Thoracic aorta (tissue), 2 donors: Measurements from ENCODE around the gene PTPRG. TPM values are rescaled to one million over a fixed set of nuclear protein-coding genes. Genes with fewer than 3 reads are reported as not detected.

Experiments used
- ATAC-seq: fragments of 150-250 bp; one replicate; pipeline ENCODE4 v1.8.0; 2017; ENCODE audit warnings: low read depth; ENCODE audit not compliant: insufficient number of reproducible peaks, low FRiP score
- DNase-seq: peaks from one replicate; pipeline ENCODE4 v3.0.0-alpha.2; 2020; ENCODE audit warnings: low spot score
- H3K27ac ChIP-seq, 2 donors: fragments of 200-600 bp; sonication (generic); 1 replicate in 1 of 2; 2 replicates in 1 of 2; pipeline ENCODE4 v1.5.1; 2016; ENCODE audit warnings: mild to moderate bottlenecking in 2 of 2, moderate library complexity in 2 of 2
- H3K27me3 ChIP-seq: fragments of 200-600 bp; sonication (generic); replicated peaks from 2 replicates; pipeline ENCODE4 v1.6.0; 2016; ENCODE audit warnings: mild to moderate bottlenecking; ENCODE audit not compliant: insufficient read depth
- H3K36me3 ChIP-seq: fragments of 200-600 bp; sonication (generic); one replicate; pipeline ENCODE4 v1.5.1; 2016
- H3K4me1 ChIP-seq, 2 donors: fragments of 200-600 bp; sonication (generic); 1 replicate in 1 of 2; 2 replicates in 1 of 2; pipeline versions ENCODE4 v1.5.1 to v1.6.0; 2016; ENCODE audit warnings: low read depth in 2 of 2, mild to moderate bottlenecking in 1 of 2; ENCODE audit not compliant: control insufficient read depth in 1 of 2
- H3K4me3 ChIP-seq: fragments of 200-600 bp; sonication (generic); 2 replicates; pipeline ENCODE4 v1.5.1; 2016; ENCODE audit warnings: mild to moderate bottlenecking
- H3K9me3 ChIP-seq: fragments of 200-600 bp; sonication (generic); 2 replicates; pipeline ENCODE4 v1.5.1; 2016
- CTCF ChIP-seq: fragments of 200-600 bp; sonication (generic); IDR thresholded peaks from one replicate; pipeline ENCODE4 v1.5.1; 2019; ENCODE audit warnings: antibody characterized with exemption
- total RNA-seq, 2 donors: library from RNA; depleted of rRNA; stranded (reverse); fragments of >200 nt; gene quantifications; one replicate each; pipeline versions ENCODE4 v1.1.0 to v1.2.3, GENCODE V29; 2016

The PTPRG gene
- total RNA-seq, 2 donors from 2014 or later = 154 to 208 TPM

DNA sequence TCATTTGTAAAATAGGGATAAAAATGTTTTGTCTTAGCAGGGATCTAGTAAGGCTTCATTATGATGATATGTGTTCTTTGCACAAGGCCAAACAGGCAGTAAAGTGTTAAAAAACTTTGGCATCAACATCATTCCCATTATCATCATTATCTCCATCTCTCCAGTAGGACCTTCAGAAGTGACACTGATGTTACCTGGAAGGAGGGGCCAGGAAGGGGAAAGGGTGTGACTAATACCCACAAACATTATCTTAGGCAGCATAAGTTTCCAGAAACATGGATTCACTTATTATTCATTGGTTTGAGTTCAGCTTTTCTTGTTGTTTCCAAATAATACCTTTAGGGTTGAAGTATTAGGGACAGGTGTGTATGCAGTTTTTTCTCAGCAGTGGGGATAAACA, 399.6 kb downstream of the PTPRG start:
- no peak overlapping the region for H3K4me3 ChIP-seq
- H3K27ac ChIP-seq = no peak overlapping the region
- no peak for TF ChIP-seq CTCF
- no peaks in the 10 kb centered on the region for H3K27me3 ChIP-seq
- DNase-seq (no peak), ATAC-seq (no peak)
- peaks cover 0 to 38% of the 10 kb centered on the region in 2 donors for H3K4me1 ChIP-seq
- no peaks in the 10 kb centered on the region for H3K36me3 ChIP-seq
- no peaks in the 10 kb centered on the region for H3K9me3 ChIP-seq

DNA sequence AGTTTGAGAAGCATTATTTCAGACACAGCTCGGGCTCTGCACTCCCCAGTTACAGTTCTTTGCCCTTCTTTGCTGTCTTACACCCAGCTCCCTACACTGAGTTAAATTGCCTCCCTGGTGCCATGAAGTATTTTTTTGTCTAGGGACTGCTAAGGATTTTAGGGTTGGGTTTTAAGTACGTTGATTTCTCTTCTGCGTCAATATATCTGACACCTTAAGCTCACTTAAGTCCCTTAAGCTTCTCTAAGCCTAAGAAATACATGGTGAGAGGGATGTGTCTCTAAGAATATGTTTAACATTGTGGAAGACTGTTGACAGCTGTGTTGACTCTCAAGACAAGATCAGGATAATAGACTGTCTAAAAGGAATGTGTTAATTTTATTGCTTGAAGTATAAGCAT, 400.5 kb downstream of the PTPRG start:
- no peak overlapping the region for H3K4me3 ChIP-seq
- H3K36me3 ChIP-seq = no peaks in the 10 kb centered on the region
- ATAC-seq = no peak
- no peak overlapping the region for H3K27ac ChIP-seq
- DNase-seq = no peak
- H3K9me3 ChIP-seq = no peaks in the 10 kb centered on the region
- TF ChIP-seq CTCF = no peak
- H3K4me1 ChIP-seq = peaks cover 0 to 28% of the 10 kb centered on the region in 2 donors
- H3K27me3 ChIP-seq = no peaks in the 10 kb centered on the region

DNA sequence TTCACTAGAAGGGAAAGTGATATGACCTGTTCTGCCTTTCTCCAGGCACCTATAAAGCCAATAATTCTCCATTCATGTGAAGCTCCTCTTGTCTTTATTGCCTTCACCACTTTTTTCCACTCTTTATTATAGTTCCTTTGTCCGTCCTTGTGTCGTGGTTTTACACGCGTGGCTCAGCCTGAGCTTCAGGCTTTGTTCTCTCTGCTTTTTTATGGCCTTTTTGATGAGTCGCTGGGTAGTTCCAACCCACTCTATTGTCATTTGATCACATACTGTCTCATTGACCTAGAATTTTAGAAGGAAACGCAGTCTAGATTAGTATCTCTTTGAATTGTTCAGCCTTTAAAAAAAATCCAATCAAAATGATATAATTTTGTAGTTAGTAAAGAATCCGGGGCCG, 403.2 kb downstream of the PTPRG start:
- Histone ChIP-seq H3K27me3 (no peaks in the 10 kb centered on the region), H3K36me3 (no peaks in the 10 kb centered on the region), H3K4me1 (peaks cover 0 to 20% of the 10 kb centered on the region in 2 donors), H3K4me3 (no peak overlapping the region), H3K27ac (no peak overlapping the region), H3K9me3 (no peaks in the 10 kb centered on the region)
- TF ChIP-seq CTCF = no peak
- ATAC-seq (no peak), DNase-seq (no peak)

- no peaks in the 10 kb centered on the region for H3K36me3 ChIP-seq
- no peak for TF ChIP-seq CTCF
- no peaks in the 10 kb centered on the region for H3K27me3 ChIP-seq
- H3K4me1 ChIP-seq = peaks cover 0 to 12% of the 10 kb centered on the region in 2 donors
- H3K27ac ChIP-seq = no peak overlapping the region
- no peak for ATAC-seq
- no peak overlapping the region for H3K4me3 ChIP-seq
- H3K9me3 ChIP-seq = no peaks in the 10 kb centered on the region
- DNase-seq = no peak
Observed at GRCh38 chr3:61965770-61966131, 404.4 kb downstream of the PTPRG start.

DNA sequence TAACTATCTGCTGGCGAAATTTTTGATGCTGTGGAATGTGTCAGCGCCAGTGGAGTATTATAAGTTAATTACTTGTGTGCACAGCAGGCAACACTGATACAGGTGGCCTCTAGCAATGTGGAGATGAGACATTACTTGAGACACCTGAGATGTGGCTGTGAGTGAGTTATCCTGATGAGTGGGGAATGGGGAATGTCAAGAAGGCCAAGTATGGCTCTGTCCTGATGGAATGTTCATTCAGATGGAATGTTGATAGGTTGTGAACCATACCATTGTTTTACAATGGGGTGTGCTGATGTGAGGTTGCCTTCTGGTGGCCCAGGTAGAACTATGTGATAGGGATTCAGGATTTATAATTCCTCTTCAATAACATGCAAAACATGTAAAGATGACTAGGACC, 404.8 kb downstream of the PTPRG start:
- H3K27me3 ChIP-seq = no peaks in the 10 kb centered on the region
- DNase-seq (no peak), ATAC-seq (no peak)
- H3K36me3 ChIP-seq = no peaks in the 10 kb centered on the region
- no peak for TF ChIP-seq CTCF
- no peaks in the 10 kb centered on the region for H3K9me3 ChIP-seq
- no peak overlapping the region for H3K27ac ChIP-seq
- H3K4me3 ChIP-seq = no peak overlapping the region
- peaks cover 0 to 8% of the 10 kb centered on the region in 2 donors for H3K4me1 ChIP-seq
